Gastrocnemius medialis (tissue), 4 donors: Measurements from ENCODE around the gene USH1G. TPM values are rescaled to one million over a fixed set of nuclear protein-coding genes. Genes with fewer than 3 reads are reported as not detected.

ENCODE experiments used
- ATAC-seq, 2 donors: fragments of 150-250 bp; one replicate each; pipeline ENCODE4 v1.9.1; 2016
- DNase-seq, 2 donors: peaks; one replicate each; pipeline ENCODE4 v3.0.0-alpha.2; 2019
- H3K27ac ChIP-seq, 4 donors: fragments of 200-600 bp; sonication (generic); 1 replicate in 1 of 4; 2 replicates in 3 of 4; pipeline ENCODE4 v1.5.1; 2016 to 2018; ENCODE audit warnings: mild to moderate bottlenecking in 2 of 4, moderate library complexity in 1 of 4
- H3K27me3 ChIP-seq, 3 donors: fragments of 200-600 bp; sonication (generic) in 2 of 3; 1 replicate in 1 of 3; 2 replicates in 2 of 3; pipeline versions ENCODE4 v1.5.1 to v1.6.0; 2016 to 2019; ENCODE audit warnings: mild to moderate bottlenecking in 1 of 3, moderate library complexity in 1 of 3
- H3K36me3 ChIP-seq, 2 donors: fragments of 200-600 bp; sonication (generic) in 1 of 2; one replicate each; pipeline ENCODE4 v1.5.1; 2017 to 2018
- H3K4me1 ChIP-seq, 2 donors: fragments of 200-600 bp; sonication (generic) in 1 of 2; one replicate each; pipeline ENCODE4 v1.5.1; 2016 to 2017; ENCODE audit warnings: mild to moderate bottlenecking in 2 of 2
- H3K4me3 ChIP-seq, 4 donors: fragments of 200-600 bp; sonication (generic) in 3 of 4; 1 replicate in 1 of 4; 2 replicates in 3 of 4; pipeline ENCODE4 v1.5.1; 2016 to 2019; ENCODE audit warnings: mild to moderate bottlenecking in 2 of 4
- H3K9me3 ChIP-seq, 3 donors: fragments of 200-600 bp; sonication (generic) in 2 of 3; 1 replicate in 1 of 3; 2 replicates in 2 of 3; pipeline ENCODE4 v1.5.1; 2016 to 2019
- CTCF ChIP-seq, 5 experiments: fragments of 450-650 bp in 3 of 5; fragments of 200-600 bp in 2 of 5; sonication (generic) in 2 of 5; IDR thresholded peaks in 4 of 5; conservative IDR thresholded peaks in 1 of 5; 1 replicate in 4 of 5; 2 replicates in 1 of 5; pipeline ENCODE4 v1.5.1; 2016 to 2019; ENCODE audit warnings: antibody characterized with exemption in 5 of 5, mild to moderate bottlenecking in 3 of 5, moderate library complexity in 3 of 5
- POLR2A ChIP-seq, 2 donors: fragments of 450-650 bp; IDR thresholded peaks; one replicate each; pipeline ENCODE4 v1.6.1; 2017; ENCODE audit warnings: antibody characterized with exemption in 2 of 2, mild to moderate bottlenecking in 2 of 2, moderate library complexity in 2 of 2
- in situ Hi-C, 4 donors: fragments of 200-750 bp; cut with MboI; loops; one replicate each; pipeline versions ENCODE4 v1.15.0 to v1.8.0; 2017; ENCODE audit warnings: low sequenced_read_pairs in 4 of 4
- intact Hi-C: fragments of 100-400 bp; cut with DNase I; formaldehyde crosslinking; loops from one replicate; pipeline ENCODE4 v1.15.1; 2023; ENCODE audit warnings: low total_unique reads
- total RNA-seq, 4 donors: library from RNA; depleted of rRNA; stranded (reverse); fragments of >200 nt; gene quantifications; one replicate each; pipeline versions ENCODE4 v1.1.0 to v1.2.3, GENCODE V29; 2016

Gene USH1G
- total RNA-seq, 4 donors from 2014 or later: not detected

- ATAC-seq (no peak), DNase-seq (no peak)
- H3K27ac ChIP-seq: no peak overlapping the region
- no peaks in the 10 kb centered on the region for H3K4me1 ChIP-seq
- H3K9me3 ChIP-seq: no peaks in the 10 kb centered on the region
- H3K4me3 ChIP-seq: no peak overlapping the region
- intact Hi-C loops: no loop called here
- no peak for TF ChIP-seq CTCF (IDR thresholded peaks at IDR 0.05 in 4 of 5, conservative IDR thresholded peaks at IDR 0.05 in 1 of 5)
- TF ChIP-seq POLR2A (IDR thresholded peaks at IDR 0.05): no peak
- in situ Hi-C loops: no loop called here
- no peaks in the 10 kb centered on the region for H3K36me3 ChIP-seq
- H3K27me3 ChIP-seq: peaks cover 14 to 20% (median 20%) of the 10 kb centered on the region in 3 donors
These were observed 21.5 kb downstream of the USH1G start for GRCh38 chr17:74901353-74902135.

GRCh38 chr17:74900208-74900607 lies 22.8 kb downstream of the USH1G start:
- Histone ChIP-seq H3K36me3 (no peaks in the 10 kb centered on the region), H3K4me3 (no peak overlapping the region), H3K9me3 (no peaks in the 10 kb centered on the region), H3K27me3 (peaks cover 16 to 25% (median 22%) of the 10 kb centered on the region in 3 donors), H3K27ac (no peak overlapping the region), H3K4me1 (no peaks in the 10 kb centered on the region)
- DNase-seq: no peak
- intact Hi-C loops: no loop called here
- TF ChIP-seq POLR2A (IDR thresholded peaks at IDR 0.05) (no peak), CTCF (IDR thresholded peaks at IDR 0.05 in 4 of 5, conservative IDR thresholded peaks at IDR 0.05 in 1 of 5) (no peak)
- ATAC-seq: no peak
- in situ Hi-C loops: no loop called here

- DNase-seq (no peak), ATAC-seq (no peak)
- Histone ChIP-seq H3K27me3 (peaks cover 17 to 29% (median 21%) of the 10 kb centered on the region in 3 donors), H3K36me3 (no peaks in the 10 kb centered on the region), H3K4me3 (no peak overlapping the region), H3K27ac (no peak overlapping the region), H3K9me3 (no peaks in the 10 kb centered on the region), H3K4me1 (peaks cover under 1 to 1% of the 10 kb centered on the region in 2 donors)
- in situ Hi-C loops (no loop called here), intact Hi-C loops (no loop called here)
- TF ChIP-seq POLR2A (IDR thresholded peaks at IDR 0.05) (no peak), CTCF (IDR thresholded peaks at IDR 0.05 in 4 of 5, conservative IDR thresholded peaks at IDR 0.05 in 1 of 5) (no peak)
These were observed 24.6 kb downstream of the USH1G start for GRCh38 chr17:74898376-74898946.

GRCh38 chr17:74893936-74894671 lies 29.0 kb downstream of the USH1G start:
- intact Hi-C loops: no loop called here
- peaks cover 4 to 6% of the 10 kb centered on the region in 2 donors for H3K4me1 ChIP-seq
- in situ Hi-C loops: no loop called here
- H3K36me3 ChIP-seq: no peaks in the 10 kb centered on the region
- peaks cover 36 to 47% (median 39%) of the 10 kb centered on the region in 3 donors for H3K27me3 ChIP-seq
- ATAC-seq: no peak
- TF ChIP-seq CTCF (IDR thresholded peaks at IDR 0.05 in 4 of 5, conservative IDR thresholded peaks at IDR 0.05 in 1 of 5): no peak
- TF ChIP-seq POLR2A (IDR thresholded peaks at IDR 0.05): no peak
- DNase-seq: no peak
- peak overlapping the region in 3 of 4 donors; percentile 8 to 42 (median 35) for H3K4me3 ChIP-seq
- no peaks in the 10 kb centered on the region for H3K9me3 ChIP-seq
- no peak overlapping the region for H3K27ac ChIP-seq
